Measurements from ENCODE around the gene CAMK2B. TPM values are rescaled to one million over a fixed set of nuclear protein-coding genes. Genes with fewer than 3 reads are reported as not detected.

Gene CAMK2B
- total RNA-seq, 4 donors from 2014 or later = 0.26 to 0.95 (median 0.69) TPM

- no peaks in the 10 kb centered on the region for H3K36me3 ChIP-seq
- no peak for TF ChIP-seq CTCF (IDR thresholded peaks at IDR 0.05)
- TF ChIP-seq POLR2A (IDR thresholded peaks at IDR 0.05) = no peak
- no peak overlapping the region for H3K4me3 ChIP-seq
- WGBS, 2 donors = 28 to 30% methylated on average over 6 to 9 of the region's 11 CpGs
- peaks cover 8 to 55% (median 26%) of the 10 kb centered on the region in 3 donors for H3K4me1 ChIP-seq
- intact Hi-C loops (cut with DNase I) = no loop called here
- DNase-seq = no peak
- H3K27ac ChIP-seq = no peak overlapping the region
- peaks cover 0 to 99% (median 0%) of the 10 kb centered on the region in 4 donors for H3K27me3 ChIP-seq
- H3K9me3 ChIP-seq = no peaks in the 10 kb centered on the region
These were observed 61.0 kb downstream of the CAMK2B start for GRCh38 chr7:44264221-44264931.

GRCh38 chr7:44263326-44264082, 61.9 kb downstream of the CAMK2B start:
- TF ChIP-seq POLR2A (IDR thresholded peaks at IDR 0.05) (no peak), CTCF (IDR thresholded peaks at IDR 0.05) (no peak)
- H3K4me3 ChIP-seq = no peak overlapping the region
- no peak for DNase-seq
- no peaks in the 10 kb centered on the region for H3K9me3 ChIP-seq
- peaks cover 0 to 97% (median 0%) of the 10 kb centered on the region in 4 donors for H3K27me3 ChIP-seq
- 57 to 69% methylated on average over 4 to 9 of the region's 20 CpGs for WGBS, 2 donors
- H3K36me3 ChIP-seq = no peaks in the 10 kb centered on the region
- H3K4me1 ChIP-seq = peaks cover 17 to 64% (median 34%) of the 10 kb centered on the region in 3 donors
- intact Hi-C loops (cut with DNase I) = no loop called here
- H3K27ac ChIP-seq = no peak overlapping the region

- intact Hi-C loops (cut with DNase I) = no loop called here
- Histone ChIP-seq H3K27me3 (peaks cover 0 to 83% (median 0%) of the 10 kb centered on the region in 4 donors), H3K36me3 (no peaks in the 10 kb centered on the region), H3K4me3 (no peak overlapping the region), H3K4me1 (peaks cover 28 to 79% (median 49%) of the 10 kb centered on the region in 3 donors), H3K9me3 (no peaks in the 10 kb centered on the region), H3K27ac (no peak overlapping the region)
- WGBS, 2 donors = no CpG with 5 or more reads among the region's 9 CpGs
- DNase-seq = no peak
- TF ChIP-seq POLR2A (IDR thresholded peaks at IDR 0.05) = no peak
- no peak for TF ChIP-seq CTCF (IDR thresholded peaks at IDR 0.05)
These were observed 63.4 kb downstream of the CAMK2B start for GRCh38 chr7:44262031-44262430.

GRCh38 chr7:44261240-44261639, 64.2 kb downstream of the CAMK2B start:
- H3K9me3 ChIP-seq = no peaks in the 10 kb centered on the region
- TF ChIP-seq CTCF (IDR thresholded peaks at IDR 0.05) = no peak
- no peak for TF ChIP-seq POLR2A (IDR thresholded peaks at IDR 0.05)
- WGBS, 2 donors = 32 to 53% methylated on average over 2 to 3 of the region's 5 CpGs
- no peaks in the 10 kb centered on the region for H3K36me3 ChIP-seq
- H3K27ac ChIP-seq = no peak overlapping the region
- H3K4me1 ChIP-seq = peaks cover 28 to 86% (median 51%) of the 10 kb centered on the region in 3 donors
- H3K27me3 ChIP-seq = peaks cover 0 to 75% (median 0%) of the 10 kb centered on the region in 4 donors
- no peak for DNase-seq
- no peak overlapping the region for H3K4me3 ChIP-seq
- intact Hi-C loops (cut with DNase I) = no loop called here

Data from esophagus squamous epithelium (tissue), 5 donors.